HFFc6 (cell line): Measurements from ENCODE around the gene CCNT2. TPM values are rescaled to one million over a fixed set of nuclear protein-coding genes. Genes with fewer than 3 reads are reported as not detected.

Experiments
- DNase-seq: peaks from one replicate; pipeline ENCODE4 v3.0.0-alpha.2; 2018
- H3K27ac Mint-ChIP-seq: 2 replicates; pipeline ENCODE4 v1.8.0; 2020; ENCODE audit warnings: mild to moderate bottlenecking, mixed read lengths
- H3K27me3 Mint-ChIP-seq: 2 replicates; pipeline ENCODE4 v1.8.0; 2021; ENCODE audit warnings: mild to moderate bottlenecking, moderate library complexity, mixed read lengths; ENCODE audit not compliant: insufficient read depth
- H3K36me3 Mint-ChIP-seq: 2 replicates; pipeline ENCODE4 v1.8.0; 2021; ENCODE audit warnings: low read depth, mixed read lengths
- H3K4me1 Mint-ChIP-seq: 2 replicates; pipeline ENCODE4 v1.8.0; 2020; ENCODE audit warnings: low read depth, mixed read lengths
- H3K4me3 Mint-ChIP-seq: 2 replicates; pipeline ENCODE4 v1.8.0; 2020; ENCODE audit warnings: mild to moderate bottlenecking, moderate library complexity, mixed read lengths
- H3K9me3 Mint-ChIP-seq: 2 replicates; pipeline ENCODE4 v1.8.0; 2020; ENCODE audit warnings: mild to moderate bottlenecking, mixed read lengths
- long read RNA-seq: library from polyadenylated mRNA; unstranded; transcript quantifications from one replicate; pipeline ENCODE4 v2.0.0, GENCODE V29; 2019
- total RNA-seq, 6 experiments: library from RNA; stranded (reverse); fragmentation: NEBNext Ultra II Directional; extraction: Animal tissue kit (Norgen Biotek cat#: 25700); gene quantifications; 2 replicates in 1 of 6; 3 replicates in 5 of 6; pipeline ENCODE4 v1.2.3, GENCODE V29; 2021
- TF ChIP-seq, protein P1 (sequence below): fragments of 200-600 bp; sonication (generic); IDR thresholded peaks from 2 replicates; pipeline ENCODE4 v1.5.0; 2021; ENCODE audit warnings: antibody characterized with exemption, mild to moderate bottlenecking

CCNT2 gene
- total RNA-seq: 10 to 100 TPM; 16.9 to 22.4 (median 19.6) TPM
- long read RNA-seq, full-length matches to known transcripts: 5 of 14 reads
- long read RNA-seq, partial matches to known transcripts: 2 of 14 reads
- long read RNA-seq, other reads (novel, unspliced or antisense): 7 of 14 reads

DNA sequence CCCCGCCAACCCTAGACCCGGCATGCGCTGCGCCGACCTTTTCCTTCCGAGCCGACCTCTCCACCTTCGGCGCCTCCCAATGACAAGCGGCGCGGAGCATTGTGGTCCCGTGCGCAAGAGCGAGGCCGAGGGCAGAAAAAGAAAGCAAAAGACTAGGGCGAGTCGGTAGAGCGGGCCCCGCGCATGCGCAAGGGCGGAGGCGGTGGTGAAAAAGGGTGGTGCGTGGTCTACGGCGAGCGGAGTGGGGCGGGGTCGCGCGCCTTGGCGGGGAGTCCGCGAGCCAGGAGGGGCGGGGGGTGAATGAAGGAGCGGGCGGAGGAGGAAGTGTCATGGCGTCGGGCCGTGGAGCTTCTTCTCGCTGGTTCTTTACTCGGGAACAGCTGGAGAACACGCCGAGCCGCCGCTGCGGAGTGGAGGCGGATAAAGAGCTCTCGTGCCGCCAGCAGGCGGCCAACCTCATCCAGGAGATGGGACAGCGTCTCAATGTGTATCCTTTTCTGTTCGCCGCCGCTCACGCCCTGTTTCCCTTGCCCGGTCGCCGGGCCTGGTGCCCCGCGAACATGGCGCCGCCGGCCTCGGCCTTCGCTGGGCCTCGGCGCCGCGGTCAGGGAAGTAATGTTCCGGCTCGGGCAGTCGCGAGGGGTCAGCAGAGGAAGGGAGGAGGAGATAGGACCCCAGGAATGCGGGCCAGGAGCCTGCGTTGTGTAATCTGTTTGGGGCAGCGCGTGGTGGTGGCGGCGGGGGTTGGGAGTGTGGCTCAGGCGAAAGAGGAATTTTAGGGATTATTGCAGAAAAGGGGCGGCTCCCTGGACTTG is at the start of gene CCNT2:
CCNT2 (plus strand) TSS at position 297 of the 815 bp plus-strand sequence; CDS start at position 330, 33 bp downstream.
- TF ChIP-seq, protein P1, sequence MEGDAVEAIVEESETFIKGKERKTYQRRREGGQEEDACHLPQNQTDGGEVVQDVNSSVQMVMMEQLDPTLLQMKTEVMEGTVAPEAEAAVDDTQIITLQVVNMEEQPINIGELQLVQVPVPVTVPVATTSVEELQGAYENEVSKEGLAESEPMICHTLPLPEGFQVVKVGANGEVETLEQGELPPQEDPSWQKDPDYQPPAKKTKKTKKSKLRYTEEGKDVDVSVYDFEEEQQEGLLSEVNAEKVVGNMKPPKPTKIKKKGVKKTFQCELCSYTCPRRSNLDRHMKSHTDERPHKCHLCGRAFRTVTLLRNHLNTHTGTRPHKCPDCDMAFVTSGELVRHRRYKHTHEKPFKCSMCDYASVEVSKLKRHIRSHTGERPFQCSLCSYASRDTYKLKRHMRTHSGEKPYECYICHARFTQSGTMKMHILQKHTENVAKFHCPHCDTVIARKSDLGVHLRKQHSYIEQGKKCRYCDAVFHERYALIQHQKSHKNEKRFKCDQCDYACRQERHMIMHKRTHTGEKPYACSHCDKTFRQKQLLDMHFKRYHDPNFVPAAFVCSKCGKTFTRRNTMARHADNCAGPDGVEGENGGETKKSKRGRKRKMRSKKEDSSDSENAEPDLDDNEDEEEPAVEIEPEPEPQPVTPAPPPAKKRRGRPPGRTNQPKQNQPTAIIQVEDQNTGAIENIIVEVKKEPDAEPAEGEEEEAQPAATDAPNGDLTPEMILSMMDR: peak; percentile 57
- peak; percentile 99 for DNase-seq
- Mint-ChIP-seq H3K27me3 (no peaks in the 10 kb centered on the region), H3K4me3 (peak within 1 kb of the TSS; percentile 96), H3K36me3 (peaks cover 13% of the 10 kb centered on the region), H3K27ac (peak within 1 kb of the TSS; percentile 97), H3K9me3 (no peaks in the 10 kb centered on the region), H3K4me1 (peaks cover 40% of the 10 kb centered on the region)

DNA sequence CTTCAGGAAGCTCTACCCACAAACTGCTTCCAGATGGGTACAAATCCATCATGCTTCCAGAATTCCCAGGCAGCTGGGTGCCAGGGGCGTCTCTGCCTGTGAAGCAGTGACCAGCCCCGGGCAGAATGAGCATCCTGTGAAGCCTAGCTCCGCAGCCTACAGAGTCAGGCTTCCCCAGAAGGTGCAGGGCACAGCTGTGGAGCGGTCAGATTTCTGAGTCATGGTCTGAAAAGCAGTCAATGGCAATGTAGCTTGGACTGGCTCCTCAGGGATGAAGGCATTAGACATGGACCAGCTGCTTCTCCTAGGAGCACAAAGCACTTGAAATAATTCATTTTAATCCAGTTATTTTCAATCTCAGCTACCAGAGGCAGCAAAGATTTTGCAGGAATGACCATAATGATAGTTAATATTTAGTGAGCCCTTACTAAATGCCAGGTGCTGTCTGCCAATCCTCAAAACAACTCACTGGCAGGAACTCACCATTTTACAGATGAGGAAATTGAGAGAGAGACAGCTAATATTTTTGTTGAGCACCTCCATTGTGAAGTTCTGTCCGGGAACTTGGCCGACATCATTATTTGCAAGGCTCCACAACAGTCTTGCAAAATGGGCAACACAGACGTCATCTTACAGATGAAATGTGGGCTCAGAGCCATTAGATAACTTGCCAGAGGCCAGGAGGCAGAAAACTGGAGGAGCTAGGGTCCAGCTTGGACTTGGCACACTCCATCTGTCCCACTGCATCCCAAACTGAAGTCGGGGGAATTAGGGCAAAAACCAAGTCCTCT is 48.5 kb upstream of the CCNT2 start:
- Mint-ChIP-seq H3K4me1 (peaks cover 17% of the 10 kb centered on the region), H3K27me3 (peaks cover 3% of the 10 kb centered on the region), H3K27ac (no peak overlapping the region), H3K9me3 (no peaks in the 10 kb centered on the region), H3K36me3 (no peaks in the 10 kb centered on the region), H3K4me3 (no peak overlapping the region)
- TF ChIP-seq, protein P1: no peak
- no peak for DNase-seq

DNA sequence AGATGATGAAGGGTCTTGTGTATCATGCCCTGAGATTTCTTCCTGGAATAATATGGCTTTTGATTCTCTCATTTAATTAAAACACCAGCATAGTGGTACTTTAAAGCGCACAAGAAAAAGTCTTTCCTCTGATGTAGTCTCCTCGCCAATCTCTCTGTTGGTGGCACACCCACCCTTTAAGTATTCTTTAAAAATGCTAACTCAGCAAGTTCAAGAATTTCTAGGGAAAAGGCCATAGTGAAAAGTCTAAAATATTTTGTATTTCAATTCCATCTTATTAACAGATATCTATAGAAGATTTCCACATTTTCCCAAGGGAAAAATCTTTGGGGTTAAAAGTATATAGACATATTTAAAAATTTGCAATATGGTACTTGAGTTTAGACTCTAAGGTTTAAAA is 45.5 kb upstream of the CCNT2 start:
- no peak for DNase-seq
- no peaks in the 10 kb centered on the region for H3K4me1 Mint-ChIP-seq
- TF ChIP-seq, protein P1: no peak
- H3K27me3 Mint-ChIP-seq: peaks cover 3% of the 10 kb centered on the region
- H3K9me3 Mint-ChIP-seq: no peaks in the 10 kb centered on the region
- no peak overlapping the region for H3K27ac Mint-ChIP-seq
- no peak overlapping the region for H3K4me3 Mint-ChIP-seq
- H3K36me3 Mint-ChIP-seq: no peaks in the 10 kb centered on the region

DNA sequence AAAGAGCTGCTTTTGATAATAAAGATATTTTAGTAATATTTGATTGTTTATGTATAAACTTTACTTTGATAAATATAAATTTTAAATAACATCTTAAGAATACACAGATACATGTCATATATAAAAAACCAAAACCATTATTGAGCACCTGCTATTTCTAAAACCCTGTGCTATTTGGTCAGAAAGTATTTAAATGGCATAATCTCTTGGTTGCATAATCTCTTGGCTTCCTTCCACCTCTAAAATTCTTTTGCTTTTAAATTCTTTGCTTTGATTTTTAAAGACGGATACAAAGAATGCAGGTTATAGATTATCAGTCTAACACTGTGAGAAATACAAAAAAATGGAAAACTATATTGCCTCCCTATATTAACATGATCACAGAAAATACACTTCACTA is 43.3 kb upstream of the CCNT2 start:
- Mint-ChIP-seq H3K36me3 (peaks cover 6% of the 10 kb centered on the region; the same call in 1 of the 2 replicates), H3K27me3 (peaks cover 3% of the 10 kb centered on the region; the same call in 1 of the 2 replicates), H3K9me3 (no peaks in the 10 kb centered on the region; the same call in 1 of the 2 replicates), H3K27ac (no peak overlapping the region), H3K4me1 (no peaks in the 10 kb centered on the region), H3K4me3 (no peak overlapping the region)
- TF ChIP-seq, protein P1: no peak
- DNase-seq: no peak

DNA sequence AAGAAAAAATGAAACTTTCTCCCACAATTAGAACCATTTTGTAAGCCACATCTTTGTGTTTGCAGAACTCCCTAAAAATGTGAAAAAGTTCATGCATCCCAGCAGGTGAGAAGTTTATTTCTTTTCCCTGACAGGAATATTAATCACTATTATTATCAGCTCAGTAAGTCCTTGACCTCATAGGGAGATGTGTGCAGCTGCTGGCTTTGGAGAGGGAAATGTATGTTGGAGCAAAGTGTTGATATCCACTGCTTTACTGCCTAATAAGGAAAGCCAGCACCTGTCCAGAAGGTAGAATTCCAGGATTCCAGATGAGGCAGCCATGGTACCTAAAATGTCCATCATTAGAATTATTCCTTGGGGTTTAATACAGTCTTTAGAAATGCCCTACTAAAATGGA is 35.8 kb upstream of the CCNT2 start:
- no peak overlapping the region for H3K4me3 Mint-ChIP-seq
- H3K4me1 Mint-ChIP-seq: no peaks in the 10 kb centered on the region
- H3K27ac Mint-ChIP-seq: no peak overlapping the region
- H3K27me3 Mint-ChIP-seq: peaks cover 3% of the 10 kb centered on the region
- H3K9me3 Mint-ChIP-seq: no peaks in the 10 kb centered on the region; the same call in 1 of the 2 replicates
- H3K36me3 Mint-ChIP-seq: peaks cover 6% of the 10 kb centered on the region; the same call in 1 of the 2 replicates
- TF ChIP-seq, protein P1: no peak
- no peak for DNase-seq
